ENCODE results near the gene ILF3. TPM values are rescaled to one million over a fixed set of nuclear protein-coding genes. Genes with fewer than 3 reads are reported as not detected.
A peak's percentile ranks its signal among the peaks of the same experiment; 100 is the strongest.

The ILF3 gene
- total RNA-seq, 3 donors from 2014 or later (not counting 1 experiment from before 2014, with no cell fraction given) = 329 to 365 (median 332) TPM

- H3K36me3 ChIP-seq (ENCODE audit: control insufficient read depth, insufficient read depth, low read length) = peaks cover 10% of the 10 kb centered on the region
- no peaks in the 10 kb centered on the region for H3K9me3 ChIP-seq (ENCODE audit: control insufficient read depth, insufficient read depth, low read length)
- WGBS (ENCODE audit: insufficient coverage) = 98% methylated on average over 10 of the region's 10 CpGs
- H3K4me1 ChIP-seq (ENCODE audit: control insufficient read depth, insufficient read depth, low read length) = peaks cover 58% of the 10 kb centered on the region
- Mint-ChIP-seq H3K27ac (peak overlapping the region in 1 of 2 donors; percentile 99), H3K36me3 (no peaks in the 10 kb centered on the region), H3K27me3 (ENCODE audit: low read depth in 2 of 2) (no peaks in the 10 kb centered on the region), H3K9me3 (no peaks in the 10 kb centered on the region), H3K4me1 (peaks cover 33 to 46% of the 10 kb centered on the region in 2 donors), H3K4me3 (no peak overlapping the region)
- intact Hi-C loops (cut with micrococcal nuclease) = no loop called here
- H3K4me3 ChIP-seq (ENCODE audit: low read length) = no peak overlapping the region
- DNase-seq = no peak
- no peak overlapping the region for H3K27ac ChIP-seq (ENCODE audit: low read length)
- no peaks in the 10 kb centered on the region for H3K27me3 ChIP-seq (ENCODE audit: control insufficient read depth, insufficient read depth, low read length)
- ATAC-seq = no peak
- TF ChIP-seq CTCF (IDR thresholded peaks at IDR 0.05) = no peak
Measured at GRCh38 chr19:10726268-10726667, 72.1 kb downstream of the ILF3 start.

- H3K4me3 ChIP-seq (ENCODE audit: low read length) = no peak overlapping the region
- H3K4me1 ChIP-seq (ENCODE audit: control insufficient read depth, insufficient read depth, low read length) = peaks cover 63% of the 10 kb centered on the region
- H3K36me3 ChIP-seq (ENCODE audit: control insufficient read depth, insufficient read depth, low read length) = peaks cover 10% of the 10 kb centered on the region
- H3K4me1 Mint-ChIP-seq = peaks cover 38 to 44% of the 10 kb centered on the region in 2 donors
- H3K9me3 ChIP-seq (ENCODE audit: control insufficient read depth, insufficient read depth, low read length) = no peaks in the 10 kb centered on the region
- no peaks in the 10 kb centered on the region for H3K27me3 Mint-ChIP-seq (ENCODE audit: low read depth in 2 of 2)
- intact Hi-C loops (cut with micrococcal nuclease) = no loop called here
- H3K27ac ChIP-seq (ENCODE audit: low read length) = no peak overlapping the region
- no peaks in the 10 kb centered on the region for H3K27me3 ChIP-seq (ENCODE audit: control insufficient read depth, insufficient read depth, low read length)
- ATAC-seq (no peak), DNase-seq (no peak)
- H3K36me3 Mint-ChIP-seq = no peaks in the 10 kb centered on the region
- H3K27ac Mint-ChIP-seq = peak overlapping the region; percentile 96 to 99
- WGBS (ENCODE audit: insufficient coverage) = 93% methylated on average over 14 of the region's 14 CpGs
- H3K4me3 Mint-ChIP-seq = no peak overlapping the region
- TF ChIP-seq CTCF (IDR thresholded peaks at IDR 0.05) = no peak
- no peaks in the 10 kb centered on the region for H3K9me3 Mint-ChIP-seq
Measured at GRCh38 chr19:10727685-10728201, 73.6 kb downstream of the ILF3 start.

- Histone ChIP-seq H3K27me3 (ENCODE audit: control insufficient read depth, insufficient read depth, low read length) (no peaks in the 10 kb centered on the region), H3K9me3 (ENCODE audit: control insufficient read depth, insufficient read depth, low read length) (no peaks in the 10 kb centered on the region), H3K4me1 (ENCODE audit: control insufficient read depth, insufficient read depth, low read length) (peaks cover 57% of the 10 kb centered on the region), H3K27ac (ENCODE audit: low read length) (no peak overlapping the region), H3K4me3 (ENCODE audit: low read length) (no peak overlapping the region), H3K36me3 (ENCODE audit: control insufficient read depth, insufficient read depth, low read length) (peaks cover 5% of the 10 kb centered on the region)
- intact Hi-C loops (cut with micrococcal nuclease) = no loop called here
- DNase-seq (no peak), ATAC-seq (no peak)
- no peak for TF ChIP-seq CTCF (IDR thresholded peaks at IDR 0.05)
- Mint-ChIP-seq H3K36me3 (no peaks in the 10 kb centered on the region), H3K4me3 (peak overlapping the region; percentile 13), H3K27ac (peak overlapping the region; percentile 96 to 99), H3K9me3 (no peaks in the 10 kb centered on the region), H3K4me1 (peaks cover 32 to 33% of the 10 kb centered on the region in 2 donors), H3K27me3 (ENCODE audit: low read depth in 2 of 2) (no peaks in the 10 kb centered on the region)
- WGBS (ENCODE audit: insufficient coverage) = 94% methylated on average over 14 of the region's 14 CpGs
Measured at GRCh38 chr19:10729411-10729810, 75.3 kb downstream of the ILF3 start.

GRCh38 chr19:10730932-10731331 lies 76.8 kb downstream of the ILF3 start:
- Mint-ChIP-seq H3K4me1 (peaks cover 28 to 32% of the 10 kb centered on the region in 2 donors), H3K27ac (peak overlapping the region; percentile 96 to 99), H3K4me3 (peak overlapping the region; percentile 84), H3K36me3 (no peaks in the 10 kb centered on the region), H3K9me3 (no peaks in the 10 kb centered on the region), H3K27me3 (ENCODE audit: low read depth in 2 of 2) (no peaks in the 10 kb centered on the region)
- Histone ChIP-seq H3K36me3 (ENCODE audit: control insufficient read depth, insufficient read depth, low read length) (no peaks in the 10 kb centered on the region), H3K27me3 (ENCODE audit: control insufficient read depth, insufficient read depth, low read length) (no peaks in the 10 kb centered on the region), H3K4me3 (ENCODE audit: low read length) (no peak overlapping the region), H3K9me3 (ENCODE audit: control insufficient read depth, insufficient read depth, low read length) (no peaks in the 10 kb centered on the region), H3K4me1 (ENCODE audit: control insufficient read depth, insufficient read depth, low read length) (peaks cover 58% of the 10 kb centered on the region), H3K27ac (ENCODE audit: low read length) (peak overlapping the region; percentile 76)
- intact Hi-C loops (cut with micrococcal nuclease) = loop anchor here (1.0 to 2.0 kb wide), 3 partner anchors 14 to 66 kb away; no protein-coding TSS in a partner anchor
- ATAC-seq (peak in 2 of 3 donors; percentile 22 to 27), DNase-seq (peak in 1 of 2 donors; percentile 36)
- no peak for TF ChIP-seq CTCF (IDR thresholded peaks at IDR 0.05)
- WGBS (ENCODE audit: insufficient coverage) = 83% methylated on average over 12 of the region's 12 CpGs

Measured in natural killer cell (primary cell).